ENCODE data around the gene CLDN22.
"Not testable (repeated sequence)": the region's sequence is repeated elsewhere in the genome, so short reads cannot be mapped to it uniquely, and the experiment has no call there.

The CLDN22 gene

GRCh38 chr4:183329954-183330742, 10.1 kb upstream of the CLDN22 start:
- no peak for TF ChIP-seq CTCF (IDR thresholded peaks at IDR 0.05; ENCODE audit: control insufficient read depth, extremely low read depth, insufficient read depth)
- H3K4me3 ChIP-seq (ENCODE audit: low read depth, low read length): no peak overlapping the region
- no peak for DNase-seq (ENCODE audit: low read depth)

- no peak for DNase-seq (ENCODE audit: low read depth)
- no peak overlapping the region for H3K4me3 ChIP-seq (ENCODE audit: low read depth, low read length)
- no peak for TF ChIP-seq CTCF (IDR thresholded peaks at IDR 0.05; ENCODE audit: control insufficient read depth, extremely low read depth, insufficient read depth)
Measured at GRCh38 chr4:183329244-183329643, 9.2 kb upstream of the CLDN22 start.

- H3K4me3 ChIP-seq (ENCODE audit: low read depth, low read length): no peak overlapping the region
- no peak for TF ChIP-seq CTCF (IDR thresholded peaks at IDR 0.05; ENCODE audit: control insufficient read depth, extremely low read depth, insufficient read depth)
- no peak for DNase-seq (ENCODE audit: low read depth)
Measured at GRCh38 chr4:183328832-183329231, 8.8 kb upstream of the CLDN22 start.

GRCh38 chr4:183327827-183328226, 7.8 kb upstream of the CLDN22 start:
- H3K4me3 ChIP-seq (ENCODE audit: low read depth, low read length): no peak overlapping the region
- no peak for DNase-seq (ENCODE audit: low read depth)
- no peak for TF ChIP-seq CTCF (IDR thresholded peaks at IDR 0.05; ENCODE audit: control insufficient read depth, extremely low read depth, insufficient read depth)

GRCh38 chr4:183326853-183327252, 6.8 kb upstream of the CLDN22 start:
- H3K4me3 ChIP-seq (ENCODE audit: low read depth, low read length): no peak overlapping the region
- no peak for DNase-seq (ENCODE audit: low read depth)
- TF ChIP-seq CTCF (IDR thresholded peaks at IDR 0.05; ENCODE audit: control insufficient read depth, extremely low read depth, insufficient read depth): no peak

- H3K4me3 ChIP-seq (ENCODE audit: low read depth, low read length); DNase-seq (ENCODE audit: low read depth): not testable (repeated sequence)
Measured at GRCh38 chr4:183326387-183326786, 6.3 kb upstream of the CLDN22 start.

- H3K4me3 ChIP-seq (ENCODE audit: low read depth, low read length): no peak overlapping the region
- DNase-seq (ENCODE audit: low read depth): no peak
- TF ChIP-seq CTCF (IDR thresholded peaks at IDR 0.05; ENCODE audit: control insufficient read depth, extremely low read depth, insufficient read depth): no peak
Measured at GRCh38 chr4:183324619-183325018, 4.5 kb upstream of the CLDN22 start.

GRCh38 chr4:183324056-183324455, 4.0 kb upstream of the CLDN22 start:
- not testable (repeated sequence) for H3K4me3 ChIP-seq (ENCODE audit: low read depth, low read length)

More at GRCh38 chr4:183324056-183324455, 4.0 kb upstream of the CLDN22 start:
- DNase-seq (ENCODE audit: low read depth): not testable (repeated sequence)

Measured in LNCaP clone FGC (cell line).